OCI-LY3 (cell line): ENCODE data around the gene GAS7.

ENCODE experiments used
- H2AFZ ChIP-seq: fragments of 200-600, 300-600 bp; shearing (Covaris generic); 2 replicates; pipeline ENCODE4 v1.6.0; 2014; ENCODE audit warnings: antibody characterized with exemption, low read depth, low read length
- H3K27ac ChIP-seq: fragments of 200-600, 300-600 bp; sonication (generic); 2 replicates; pipeline ENCODE4 v1.5.1; 2014; ENCODE audit warnings: mild to moderate bottlenecking, low read length, moderate library complexity, mixed read lengths
- H3K27me3 ChIP-seq: fragments of 200-600, 300-600 bp; sonication (generic); 2 replicates; pipeline ENCODE4 v1.6.1; 2014; ENCODE audit warnings: low read depth, low read length, mixed read lengths
- H3K36me3 ChIP-seq: fragments of 200-600, 300-600 bp; sonication (generic); replicated peaks from 2 replicates; pipeline ENCODE3; 2014; ENCODE audit warnings: low read depth, low read length, mixed read lengths
- H3K4me1 ChIP-seq: fragments of 300-600, 200-600 bp; sonication (generic); 2 replicates; pipeline ENCODE4 v1.6.1; 2014; ENCODE audit warnings: low read length, mixed read lengths
- H3K4me2 ChIP-seq: fragments of 200-600, 300-600 bp; sonication (generic); 2 replicates; pipeline ENCODE4 v1.6.1; 2014; ENCODE audit warnings: low read length, mixed read lengths
- H3K4me3 ChIP-seq: fragments of 300-600, 200-600 bp; sonication (generic); 2 replicates; pipeline ENCODE4 v1.5.1; 2014; ENCODE audit warnings: antibody characterized with exemption, mild to moderate bottlenecking, low read length, moderate library complexity
- H3K79me2 ChIP-seq: fragments of 300-600, 200-600 bp; shearing (Covaris generic); 2 replicates; pipeline ENCODE4 v1.6.1; 2014; ENCODE audit warnings: mild to moderate bottlenecking, low read length, mixed read lengths
- H3K9ac ChIP-seq: fragments of 300-600, 200-600 bp; shearing (Covaris generic); 2 replicates; pipeline ENCODE4 v1.6.0; 2014; ENCODE audit warnings: mild to moderate bottlenecking, low read length, moderate library complexity
- H3K9me3 ChIP-seq: fragments of 200-600, 300-600 bp; shearing (Covaris generic); 2 replicates; pipeline ENCODE4 v1.6.1; 2014; ENCODE audit warnings: low read length, mixed read lengths; ENCODE audit not compliant: insufficient read depth
- H4K20me1 ChIP-seq: fragments of 200-600, 300-600 bp; sonication (generic); 2 replicates; pipeline ENCODE4 v1.6.1; 2016; ENCODE audit warnings: low read length, mixed read lengths; ENCODE audit not compliant: insufficient read depth
- EZH2phosphoT487 ChIP-seq: fragments of 200-600 bp; shearing (Covaris generic); IDR thresholded peaks from 2 replicates; pipeline ENCODE4 v1.6.1; 2018; ENCODE audit warnings: antibody characterized with exemption, mixed run types, low read depth
- TF ChIP-seq, protein P1 (sequence below): fragments of 200-600, 300-600 bp; sonication (generic); IDR thresholded peaks from 2 replicates; pipeline ENCODE4 v1.5.1; 2014; ENCODE audit warnings: antibody characterized with exemption, low read length, low read depth

Gene GAS7

DNA sequence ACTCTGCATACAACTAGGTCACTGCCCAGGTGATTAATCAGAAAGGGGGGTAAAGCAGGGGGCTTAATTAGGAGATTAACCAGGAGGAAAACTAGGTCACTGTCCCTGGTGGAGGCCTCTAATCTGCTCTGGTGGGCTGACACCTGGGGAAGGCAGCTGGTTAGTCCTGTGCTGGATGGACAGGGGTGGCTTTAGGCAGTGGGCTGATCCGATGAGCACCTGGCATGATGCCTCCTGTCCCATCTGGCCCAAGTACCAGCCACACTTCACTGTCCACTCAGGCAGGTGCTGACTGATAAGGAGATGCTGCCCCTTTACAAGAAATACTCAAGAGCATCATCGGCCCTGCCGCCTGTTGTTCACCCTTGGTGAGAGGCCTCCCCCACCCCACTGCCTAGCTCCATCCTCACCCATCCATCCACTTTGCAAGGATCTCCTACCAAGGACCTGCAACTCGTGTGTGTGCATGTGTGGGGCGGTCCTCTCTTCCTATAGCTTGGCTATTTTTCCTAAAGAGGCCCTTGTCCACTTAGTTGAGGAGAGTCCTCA, 279.5 kb downstream of the GAS7 start:
- Histone ChIP-seq H3K79me2 (no peaks in the 10 kb centered on the region), H4K20me1 (no peaks in the 10 kb centered on the region), H3K27ac (no peak overlapping the region), H2AFZ (no peak overlapping the region), H3K4me3 (no peak overlapping the region), H3K36me3 (no peaks in the 10 kb centered on the region), H3K4me2 (no peak overlapping the region), H3K9ac (no peak overlapping the region), H3K4me1 (no peaks in the 10 kb centered on the region), H3K9me3 (no peaks in the 10 kb centered on the region), H3K27me3 (no peaks in the 10 kb centered on the region)
- TF ChIP-seq, protein P1, sequence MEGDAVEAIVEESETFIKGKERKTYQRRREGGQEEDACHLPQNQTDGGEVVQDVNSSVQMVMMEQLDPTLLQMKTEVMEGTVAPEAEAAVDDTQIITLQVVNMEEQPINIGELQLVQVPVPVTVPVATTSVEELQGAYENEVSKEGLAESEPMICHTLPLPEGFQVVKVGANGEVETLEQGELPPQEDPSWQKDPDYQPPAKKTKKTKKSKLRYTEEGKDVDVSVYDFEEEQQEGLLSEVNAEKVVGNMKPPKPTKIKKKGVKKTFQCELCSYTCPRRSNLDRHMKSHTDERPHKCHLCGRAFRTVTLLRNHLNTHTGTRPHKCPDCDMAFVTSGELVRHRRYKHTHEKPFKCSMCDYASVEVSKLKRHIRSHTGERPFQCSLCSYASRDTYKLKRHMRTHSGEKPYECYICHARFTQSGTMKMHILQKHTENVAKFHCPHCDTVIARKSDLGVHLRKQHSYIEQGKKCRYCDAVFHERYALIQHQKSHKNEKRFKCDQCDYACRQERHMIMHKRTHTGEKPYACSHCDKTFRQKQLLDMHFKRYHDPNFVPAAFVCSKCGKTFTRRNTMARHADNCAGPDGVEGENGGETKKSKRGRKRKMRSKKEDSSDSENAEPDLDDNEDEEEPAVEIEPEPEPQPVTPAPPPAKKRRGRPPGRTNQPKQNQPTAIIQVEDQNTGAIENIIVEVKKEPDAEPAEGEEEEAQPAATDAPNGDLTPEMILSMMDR = no peak
- no peak for TF ChIP-seq EZH2phosphoT487

DNA sequence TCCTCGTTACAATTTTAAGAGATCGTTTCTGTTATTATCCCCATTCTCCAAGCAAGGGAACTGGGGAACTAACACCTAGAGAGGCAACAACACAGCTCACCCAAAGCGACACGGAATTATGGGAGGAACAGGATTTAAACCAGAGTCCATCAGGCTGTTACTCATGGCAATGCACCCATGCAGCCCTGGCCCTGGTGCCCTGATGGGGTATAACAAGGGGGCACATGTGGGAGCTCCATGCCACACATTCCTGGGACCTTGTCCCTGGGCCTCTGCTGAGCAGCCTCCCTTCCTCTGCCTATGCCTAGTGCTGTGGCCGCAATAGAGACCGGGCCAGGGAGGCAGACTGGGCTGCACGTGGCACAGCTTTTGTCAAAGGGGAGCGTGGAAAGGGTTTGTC, 280.1 kb downstream of the GAS7 start:
- no peaks in the 10 kb centered on the region for H3K4me1 ChIP-seq
- no peak overlapping the region for H3K9ac ChIP-seq
- H4K20me1 ChIP-seq = no peaks in the 10 kb centered on the region
- no peaks in the 10 kb centered on the region for H3K27me3 ChIP-seq
- H2AFZ ChIP-seq = no peak overlapping the region
- no peaks in the 10 kb centered on the region for H3K9me3 ChIP-seq
- TF ChIP-seq, protein P1 = no peak
- no peak for TF ChIP-seq EZH2phosphoT487
- H3K4me2 ChIP-seq = no peak overlapping the region
- H3K4me3 ChIP-seq = no peak overlapping the region
- H3K27ac ChIP-seq = no peak overlapping the region
- H3K36me3 ChIP-seq = no peaks in the 10 kb centered on the region
- no peaks in the 10 kb centered on the region for H3K79me2 ChIP-seq

GRCh38 chr17:9917801-9918200, 280.6 kb downstream of the GAS7 start:
- Histone ChIP-seq H4K20me1 (no peaks in the 10 kb centered on the region), H3K4me3 (no peak overlapping the region), H2AFZ (no peak overlapping the region), H3K36me3 (no peaks in the 10 kb centered on the region), H3K9ac (no peak overlapping the region), H3K27me3 (no peaks in the 10 kb centered on the region), H3K4me2 (no peak overlapping the region), H3K79me2 (no peaks in the 10 kb centered on the region), H3K27ac (no peak overlapping the region), H3K9me3 (no peaks in the 10 kb centered on the region), H3K4me1 (no peaks in the 10 kb centered on the region)
- no peak for TF ChIP-seq EZH2phosphoT487
- TF ChIP-seq, protein P1 = no peak

- H3K9ac ChIP-seq = no peak overlapping the region
- H3K9me3 ChIP-seq = no peaks in the 10 kb centered on the region
- H3K4me1 ChIP-seq = no peaks in the 10 kb centered on the region
- no peak overlapping the region for H3K27ac ChIP-seq
- H3K4me3 ChIP-seq = no peak overlapping the region
- no peaks in the 10 kb centered on the region for H3K36me3 ChIP-seq
- no peaks in the 10 kb centered on the region for H3K27me3 ChIP-seq
- TF ChIP-seq, protein P1 = no peak
- no peak for TF ChIP-seq EZH2phosphoT487
- no peaks in the 10 kb centered on the region for H3K79me2 ChIP-seq
- H4K20me1 ChIP-seq = no peaks in the 10 kb centered on the region
- no peak overlapping the region for H2AFZ ChIP-seq
- H3K4me2 ChIP-seq = no peak overlapping the region
Measured at GRCh38 chr17:9917131-9917530, 281.3 kb downstream of the GAS7 start.
